ENCODE results near the gene DMWD.

The DMWD gene

DNA sequence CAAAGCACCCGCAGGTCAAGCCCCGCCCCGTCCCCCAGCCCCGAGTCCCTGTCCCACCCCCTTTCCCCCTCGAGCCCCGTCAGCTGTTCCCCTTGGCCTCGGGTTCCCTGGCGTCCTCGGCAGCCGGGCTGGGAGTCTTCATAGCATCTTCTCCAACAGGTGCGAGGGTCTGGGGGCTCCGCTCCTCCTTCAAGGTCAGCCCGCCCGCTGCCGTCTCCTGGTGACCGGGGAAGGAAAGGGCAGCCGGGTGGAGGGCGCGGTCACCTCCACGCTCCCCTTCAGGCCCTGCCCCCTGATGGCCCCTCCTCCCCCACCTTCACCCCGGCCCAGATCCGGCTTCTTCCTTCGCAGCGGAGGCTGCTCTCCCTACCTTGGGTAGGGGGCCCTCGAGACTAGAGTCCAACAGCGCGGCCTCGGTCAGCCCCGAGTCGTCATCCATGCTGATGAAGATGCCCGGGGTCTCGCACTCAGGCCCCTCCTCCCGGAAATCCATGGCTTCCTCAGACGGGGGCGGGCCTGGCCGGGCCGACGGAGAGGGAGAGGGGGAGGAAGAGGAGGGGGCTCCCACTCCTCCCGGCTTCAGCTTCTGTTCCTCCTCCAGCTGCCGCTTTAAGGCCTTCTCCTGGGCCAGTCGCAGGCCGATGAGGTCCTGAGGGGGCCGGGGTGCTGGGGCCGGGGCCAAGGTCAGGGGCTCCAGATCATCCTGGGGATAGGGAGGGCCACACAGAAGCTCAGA is 23.0 kb upstream of the DMWD start:
- TF ChIP-seq, protein P1, sequence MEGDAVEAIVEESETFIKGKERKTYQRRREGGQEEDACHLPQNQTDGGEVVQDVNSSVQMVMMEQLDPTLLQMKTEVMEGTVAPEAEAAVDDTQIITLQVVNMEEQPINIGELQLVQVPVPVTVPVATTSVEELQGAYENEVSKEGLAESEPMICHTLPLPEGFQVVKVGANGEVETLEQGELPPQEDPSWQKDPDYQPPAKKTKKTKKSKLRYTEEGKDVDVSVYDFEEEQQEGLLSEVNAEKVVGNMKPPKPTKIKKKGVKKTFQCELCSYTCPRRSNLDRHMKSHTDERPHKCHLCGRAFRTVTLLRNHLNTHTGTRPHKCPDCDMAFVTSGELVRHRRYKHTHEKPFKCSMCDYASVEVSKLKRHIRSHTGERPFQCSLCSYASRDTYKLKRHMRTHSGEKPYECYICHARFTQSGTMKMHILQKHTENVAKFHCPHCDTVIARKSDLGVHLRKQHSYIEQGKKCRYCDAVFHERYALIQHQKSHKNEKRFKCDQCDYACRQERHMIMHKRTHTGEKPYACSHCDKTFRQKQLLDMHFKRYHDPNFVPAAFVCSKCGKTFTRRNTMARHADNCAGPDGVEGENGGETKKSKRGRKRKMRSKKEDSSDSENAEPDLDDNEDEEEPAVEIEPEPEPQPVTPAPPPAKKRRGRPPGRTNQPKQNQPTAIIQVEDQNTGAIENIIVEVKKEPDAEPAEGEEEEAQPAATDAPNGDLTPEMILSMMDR (conservative IDR thresholded peaks at IDR 0.05): no peak
- no peak overlapping the region for H3K27ac ChIP-seq

DNA sequence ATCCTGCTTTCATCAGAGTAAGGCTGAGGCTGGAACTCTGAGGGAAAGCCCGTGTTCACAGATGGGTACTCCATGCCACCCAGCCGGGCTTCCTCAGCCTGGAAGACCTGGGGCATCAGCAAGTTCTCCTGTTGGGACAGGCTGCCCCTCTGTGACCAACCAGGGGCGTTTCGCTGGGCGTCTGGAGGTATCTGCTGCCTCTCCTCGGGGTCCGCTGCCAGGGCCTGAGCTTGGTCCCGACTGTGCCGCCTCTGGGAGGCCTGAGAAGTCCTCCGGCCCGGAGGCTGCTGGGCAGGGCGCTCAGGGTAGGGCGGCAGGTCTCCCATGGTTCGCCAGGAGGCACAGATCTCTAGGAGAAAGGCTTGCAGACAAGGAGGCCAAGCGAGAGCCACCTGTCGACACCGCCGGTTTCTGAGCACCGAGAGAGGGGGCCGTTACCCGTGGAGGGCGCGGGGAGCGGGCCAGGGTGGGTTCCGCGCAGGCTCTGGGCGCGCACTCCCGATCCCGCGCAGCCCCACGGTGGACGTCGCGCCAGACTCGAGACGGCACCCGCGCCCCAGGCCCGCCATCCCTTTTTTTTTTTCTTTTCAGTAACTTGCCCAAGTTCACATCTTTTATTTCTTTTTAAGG is 22.3 kb upstream of the DMWD start, which contains the start of gene RSPH6A:
TSS of gene RSPH6A (minus strand) at position 458 of the 630 bp plus-strand sequence. CDS start at position 326, 132 bp downstream.
- TF ChIP-seq, protein P1 (conservative IDR thresholded peaks at IDR 0.05): no peak
- no peak within 1 kb of the TSS for H3K27ac ChIP-seq

DNA sequence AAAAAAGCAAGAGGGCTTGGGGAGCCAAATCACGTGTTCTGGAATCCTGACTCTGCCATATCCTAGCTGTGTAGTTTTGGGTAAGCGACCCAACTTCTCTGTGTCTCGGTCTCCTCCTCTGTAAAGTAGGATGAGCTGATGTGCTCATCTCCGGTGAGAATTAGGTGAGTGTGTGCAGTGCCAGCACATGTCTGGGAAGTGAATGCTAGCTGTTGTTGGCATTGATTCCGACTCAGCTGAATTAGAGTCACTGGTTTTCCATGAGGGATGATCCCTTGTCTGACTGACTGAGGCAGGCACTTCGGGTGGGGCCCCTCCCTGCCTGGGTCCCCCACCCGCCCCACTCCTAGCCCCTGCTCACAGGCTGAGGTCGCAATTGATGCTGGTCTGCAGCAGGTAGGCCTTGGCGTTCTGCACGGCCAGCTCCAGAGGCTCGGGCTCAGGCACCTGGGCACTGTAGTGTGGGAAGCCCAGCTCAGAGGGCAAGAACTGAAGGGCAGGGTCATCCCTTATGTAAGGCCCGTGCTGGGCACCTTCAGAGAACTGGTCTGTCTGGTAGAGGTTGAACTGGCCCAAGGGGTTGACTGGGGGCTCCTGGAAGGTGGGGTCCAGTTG is 21.6 kb upstream of the DMWD start:
- no peak overlapping the region for H3K27ac ChIP-seq
- TF ChIP-seq, protein P1 (conservative IDR thresholded peaks at IDR 0.05): no peak

DNA sequence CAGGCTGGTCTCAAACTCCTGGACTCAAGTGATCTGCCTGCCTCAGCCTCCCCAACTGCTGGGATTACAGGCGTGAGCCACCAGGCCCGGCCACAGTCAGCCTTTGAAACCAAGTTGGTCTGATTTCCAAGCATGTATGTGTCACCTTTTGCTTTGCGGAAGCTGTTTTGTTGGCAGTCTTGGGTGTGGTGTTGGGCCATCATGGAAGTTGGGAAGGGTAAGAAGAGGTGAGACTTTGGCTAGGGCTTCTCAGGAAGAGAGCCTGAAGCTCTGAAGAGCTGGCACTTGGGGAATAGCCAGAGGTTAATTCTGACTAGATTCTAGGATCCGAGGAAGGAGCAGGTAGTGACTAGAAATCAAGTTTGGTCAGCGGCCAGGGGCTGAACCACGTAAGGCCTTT is 19.7 kb upstream of the DMWD start:
- H3K27ac ChIP-seq: no peak overlapping the region
- TF ChIP-seq, protein P1 (conservative IDR thresholded peaks at IDR 0.05): no peak

DNA sequence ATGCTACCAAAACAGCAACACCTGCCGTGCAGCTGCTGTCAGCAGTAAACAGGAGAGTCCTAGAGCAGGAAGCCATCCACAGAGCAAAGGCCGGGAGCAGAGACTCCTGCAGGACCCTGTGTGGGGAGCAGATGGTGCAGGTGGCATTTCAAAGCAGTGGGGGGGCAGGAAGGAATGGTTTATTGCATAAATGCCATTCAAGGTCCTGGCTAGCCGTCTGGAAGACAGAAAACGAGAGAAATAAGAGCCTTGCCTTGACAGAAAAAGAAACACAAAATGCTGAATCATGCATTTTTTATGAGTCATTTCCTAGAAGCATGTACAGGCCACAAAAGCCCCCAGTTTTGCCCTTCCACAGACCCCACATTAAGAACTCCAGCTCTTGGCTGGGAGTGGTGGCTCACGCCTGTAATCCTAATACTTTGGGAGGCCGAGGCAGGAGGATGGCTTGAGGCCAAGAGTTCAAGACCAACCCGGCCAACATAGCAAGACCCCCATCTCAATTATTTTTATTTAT is 17.1 kb upstream of the DMWD start:
- TF ChIP-seq, protein P1 (conservative IDR thresholded peaks at IDR 0.05): no peak
- no peak overlapping the region for H3K27ac ChIP-seq

DNA sequence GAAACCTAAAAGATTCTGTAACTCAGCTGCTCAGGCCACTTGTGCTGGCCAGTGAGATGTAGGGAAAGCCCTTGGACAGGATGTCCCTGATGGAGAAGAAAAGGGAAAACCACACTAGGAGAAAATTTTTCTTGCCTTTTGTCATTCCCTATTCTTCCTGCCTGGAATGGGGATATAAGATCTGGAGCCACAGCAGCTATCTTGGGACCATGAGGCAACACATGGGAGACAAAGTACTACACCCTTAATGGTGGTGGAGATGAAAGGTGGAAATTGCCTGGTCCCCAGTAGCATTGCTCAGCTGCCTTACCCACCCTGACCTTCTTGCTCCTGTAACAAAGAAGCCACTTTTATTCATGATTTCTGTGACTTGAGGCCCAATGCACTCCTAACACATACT is 13.1 kb upstream of the DMWD start:
- TF ChIP-seq, protein P1 (conservative IDR thresholded peaks at IDR 0.05): no peak
- no peak overlapping the region for H3K27ac ChIP-seq

DNA sequence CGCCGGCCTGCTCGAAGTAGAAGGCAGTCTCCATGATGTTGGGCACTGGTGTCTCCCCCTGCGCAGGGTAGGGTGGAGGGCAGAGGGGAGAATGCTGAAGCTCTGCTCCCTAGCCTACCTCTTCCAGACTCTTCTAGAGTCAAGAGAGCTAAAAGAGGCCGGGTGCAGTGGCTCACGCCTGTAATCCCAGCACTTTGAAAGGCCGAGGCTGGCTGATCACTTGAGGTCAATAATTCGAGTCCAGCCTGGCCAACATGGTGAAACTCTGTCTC is 12.2 kb upstream of the DMWD start:
- TF ChIP-seq, protein P1 (conservative IDR thresholded peaks at IDR 0.05): no peak
- H3K27ac ChIP-seq: no peak overlapping the region

All from VCaP (cell line).